SHP77 (cell line): ENCODE measurements around the gene PPP4R2.
A peak's percentile ranks its signal among the peaks of the same experiment; 100 is the strongest.
"Not testable (repeated sequence)": the region's sequence is repeated elsewhere in the genome, so short reads cannot be mapped to it uniquely, and the experiment has no call there.

ENCODE experiments used
- DNase-seq, 2 experiments: peaks; one replicate each; lab custom pipeline; 2025; lab: John Stamatoyannopoulos, UW

The PPP4R2 gene

GRCh38 chr3:73026111-73026759, 29.6 kb downstream of the PPP4R2 start:
- no peak for DNase-seq

GRCh38 chr3:73026760-73027113, 30.1 kb downstream of the PPP4R2 start:
- no peak for DNase-seq

GRCh38 chr3:73028803-73029202, 32.2 kb downstream of the PPP4R2 start:
- no peak for DNase-seq

- DNase-seq = no peak
Measured at GRCh38 chr3:73029321-73029796, 32.7 kb downstream of the PPP4R2 start.

- no peak for DNase-seq
Measured at GRCh38 chr3:73030073-73030597, 33.5 kb downstream of the PPP4R2 start.

- no peak for DNase-seq
Measured at GRCh38 chr3:73031573-73032103, 35.0 kb downstream of the PPP4R2 start.

- DNase-seq = no peak
Measured at GRCh38 chr3:73036694-73037591, 40.3 kb downstream of the PPP4R2 start.

- DNase-seq = no peak
Measured at GRCh38 chr3:73041537-73041936, 44.9 kb downstream of the PPP4R2 start.

- DNase-seq = no peak
Measured at GRCh38 chr3:73043414-73043813, 46.8 kb downstream of the PPP4R2 start.

- no peak for DNase-seq
Measured at GRCh38 chr3:73045391-73045790, 48.8 kb downstream of the PPP4R2 start.

GRCh38 chr3:73046195-73046594, 49.6 kb downstream of the PPP4R2 start:
- no peak for DNase-seq

- DNase-seq = no peak
Measured at GRCh38 chr3:73049319-73049718, 52.7 kb downstream of the PPP4R2 start.

GRCh38 chr3:73052857-73053256, 56.2 kb downstream of the PPP4R2 start:
- DNase-seq = peak in 1 of 2 experiments; percentile 3

GRCh38 chr3:73055583-73055982, 59.0 kb downstream of the PPP4R2 start:
- no peak for DNase-seq

- peak in 1 of 2 experiments; percentile 23 for DNase-seq
Measured at GRCh38 chr3:73056014-73056844, 59.6 kb downstream of the PPP4R2 start.

- DNase-seq = no peak
Measured at GRCh38 chr3:73056845-73057150, 60.2 kb downstream of the PPP4R2 start.

- DNase-seq = no peak
Measured at GRCh38 chr3:73060302-73060723, 63.7 kb downstream of the PPP4R2 start.

GRCh38 chr3:73061416-73061815, 64.8 kb downstream of the PPP4R2 start, which contains the start of gene EBLN2:
Gene EBLN2 (plus strand): TSS chr3:73061659. CDS start chr3:73062082, 423 bp downstream.
- DNase-seq = no peak

GRCh38 chr3:73066243-73066642, 69.6 kb downstream of the PPP4R2 start:
- not testable (repeated sequence) for DNase-seq

GRCh38 chr3:73068419-73068818, 71.8 kb downstream of the PPP4R2 start:
- DNase-seq = no peak

- DNase-seq = no peak
Measured at GRCh38 chr3:73069187-73069586, 72.6 kb downstream of the PPP4R2 start.
